ENCODE data around the gene HOXD8. TPM values are rescaled to one million over a fixed set of nuclear protein-coding genes. Genes with fewer than 3 reads are reported as not detected.

HOXD8 gene
- total RNA-seq, 1 donor: 15.5 TPM

- no peak for DNase-seq (ENCODE audit: low read depth)
- TF ChIP-seq CTCF (IDR thresholded peaks at IDR 0.05; ENCODE audit: insufficient read depth, low read depth, low read length): no peak
- no peak within 1 kb of the TSS for H3K4me3 ChIP-seq (ENCODE audit: low read depth, low read length)
These were observed 29.6 kb upstream of the HOXD8 start, which contains the start of gene HOXD12 for GRCh38 chr2:176099728-176100546. HOXD12 (plus strand) TSS chr2:176099795; CDS start chr2:176099802, 7 bp downstream.

GRCh38 chr2:176100547-176101140, 28.9 kb upstream of the HOXD8 start:
- no peak overlapping the region for H3K4me3 ChIP-seq (ENCODE audit: low read depth, low read length)
- no peak for TF ChIP-seq CTCF (IDR thresholded peaks at IDR 0.05; ENCODE audit: insufficient read depth, low read depth, low read length)
- no peak for DNase-seq (ENCODE audit: low read depth)

- TF ChIP-seq CTCF (IDR thresholded peaks at IDR 0.05; ENCODE audit: insufficient read depth, low read depth, low read length): no peak
- no peak overlapping the region for H3K4me3 ChIP-seq (ENCODE audit: low read depth, low read length)
- DNase-seq (ENCODE audit: low read depth): no peak
These were observed 28.2 kb upstream of the HOXD8 start for GRCh38 chr2:176101216-176101830.

GRCh38 chr2:176101842-176102241, 27.7 kb upstream of the HOXD8 start:
- no peak overlapping the region for H3K4me3 ChIP-seq (ENCODE audit: low read depth, low read length)
- TF ChIP-seq CTCF (IDR thresholded peaks at IDR 0.05; ENCODE audit: insufficient read depth, low read depth, low read length): no peak
- no peak for DNase-seq (ENCODE audit: low read depth)

GRCh38 chr2:176102309-176102866, 27.1 kb upstream of the HOXD8 start:
- DNase-seq (ENCODE audit: low read depth): no peak
- TF ChIP-seq CTCF (IDR thresholded peaks at IDR 0.05; ENCODE audit: insufficient read depth, low read depth, low read length): no peak
- no peak overlapping the region for H3K4me3 ChIP-seq (ENCODE audit: low read depth, low read length)

- H3K4me3 ChIP-seq (ENCODE audit: low read depth, low read length): peak overlapping the region; percentile 63
- no peak for TF ChIP-seq CTCF (IDR thresholded peaks at IDR 0.05; ENCODE audit: insufficient read depth, low read depth, low read length)
- no peak for DNase-seq (ENCODE audit: low read depth)
These were observed 26.3 kb upstream of the HOXD8 start for GRCh38 chr2:176103194-176103593.
